PC-9 (cell line): ENCODE measurements around the gene SCN1B. TPM values are rescaled to one million over a fixed set of nuclear protein-coding genes. Genes with fewer than 3 reads are reported as not detected.

Experiments
- BruUV-seq: library from RNA; stranded (reverse); fragments of 400-500 nt; replicated peaks from 2 replicates; lab custom pipeline; 2021; lab: Mats Ljungman, UMichigan
- CTCF ChIA-PET: fragments of 300-600 bp; sonication (Branson Sonifier 250); formaldehyde crosslinking; loops from one replicate; lab custom pipeline; 2022; ENCODE audit warnings: antibody characterized with exemption; lab: Charles Lee
- POLR2A ChIA-PET: fragments of 300-600 bp; sonication (Branson Sonifier 250); formaldehyde crosslinking; loops from one replicate; lab custom pipeline; 2022; ENCODE audit warnings: antibody characterized with exemption; ENCODE audit not compliant: unreplicated experiment; lab: Charles Lee
- DNase-seq, 2 experiments: peaks; one replicate each; pipeline versions ENCODE4 v3.0.0 to v3.0.0-alpha.2; 2015 to 2022; ENCODE audit warnings: mixed read lengths in 1 of 2
- H2AFZ ChIP-seq: fragments of 200-600 bp; sonication (generic); 2 replicates; pipeline ENCODE4 v1.8.1; 2017; ENCODE audit warnings: antibody characterized with exemption
- H3F3A ChIP-seq: fragments of 200-600 bp; sonication (generic); 2 replicates; pipeline ENCODE4 v1.8.1; 2017; ENCODE audit warnings: antibody characterized with exemption, mild to moderate bottlenecking, low read depth; ENCODE audit not compliant: insufficient read depth
- H3K27ac ChIP-seq: fragments of 200-600 bp; sonication (generic); 2 replicates; pipeline ENCODE4 v1.6.1; 2016; ENCODE audit warnings: mixed run types
- H3K27me3 ChIP-seq: fragments of 200-600 bp; sonication (generic); 2 replicates; pipeline ENCODE4 v1.6.1; 2016; ENCODE audit warnings: low read depth, mixed run types; ENCODE audit not compliant: insufficient read depth
- H3K36me3 ChIP-seq: fragments of 200-600 bp; sonication (generic); 2 replicates; pipeline ENCODE4 v1.6.1; 2016; ENCODE audit warnings: low read depth, mixed run types
- H3K4me1 ChIP-seq: fragments of 200-600 bp; sonication (generic); replicated peaks from 2 replicates; pipeline ENCODE4 v1.6.1; 2016; ENCODE audit warnings: mixed run types; ENCODE audit not compliant: insufficient read depth
- H3K4me2 ChIP-seq: fragments of 200-600 bp; sonication (generic); 2 replicates; pipeline ENCODE4 v1.6.1; 2017; ENCODE audit warnings: mixed run types
- H3K4me3 ChIP-seq: fragments of 200-600 bp; sonication (generic); 2 replicates; pipeline ENCODE4 v1.6.1; 2016; ENCODE audit warnings: mixed run types
- H3K79me2 ChIP-seq: fragments of 200-600 bp; sonication (generic); 2 replicates; pipeline ENCODE4 v1.6.1; 2017; ENCODE audit warnings: low read depth, mixed run types
- H3K9me2 ChIP-seq: fragments of 200-600 bp; sonication (generic); 2 replicates; pipeline ENCODE4 v1.8.1; 2017; ENCODE audit warnings: mild to moderate bottlenecking; ENCODE audit not compliant: insufficient read depth
- H3K9me3 ChIP-seq: fragments of 200-600 bp; sonication (generic); 2 replicates; pipeline ENCODE4 v1.8.1; 2016; ENCODE audit warnings: low read depth; ENCODE audit not compliant: insufficient read depth
- H4K20me1 ChIP-seq: fragments of 200-600 bp; sonication (generic); 2 replicates; pipeline ENCODE4 v1.8.1; 2017; ENCODE audit not compliant: insufficient read depth
- CTCF ChIP-seq: fragments of 200-600 bp; sonication (generic); conservative IDR thresholded peaks from 2 replicates; pipeline ENCODE4 v1.6.1; 2017; ENCODE audit warnings: mixed run types, antibody characterized with exemption, mild to moderate bottlenecking, moderate library complexity
- EZH2 ChIP-seq: fragments of 200-600 bp; sonication (generic); IDR thresholded peaks from 2 replicates; pipeline ENCODE4 v1.8.0; 2017; ENCODE audit warnings: antibody characterized with exemption, low read depth
- intact Hi-C: fragments of 100-400 bp; cut with micrococcal nuclease; formaldehyde crosslinking; loops from one replicate; pipeline ENCODE4 v1.10.0; 2022; ENCODE audit not compliant: unreplicated experiment
- total RNA-seq: library from RNA; stranded (reverse); gene quantifications from 2 replicates; pipeline ENCODE4 v1.2.3, GENCODE V29; 2021

SCN1B gene
- total RNA-seq, 1 experiment from 2014 or later = 2.4 TPM

- Histone ChIP-seq H4K20me1 (no peaks in the 10 kb centered on the region), H3K27me3 (no peaks in the 10 kb centered on the region), H3K27ac (peak within 1 kb of the TSS; percentile 65), H3K9me3 (no peaks in the 10 kb centered on the region), H3K36me3 (no peaks in the 10 kb centered on the region), H3K4me1 (peaks cover 32% of the 10 kb centered on the region), H2AFZ (peak within 1 kb of the TSS; percentile 78), H3K4me2 (peak within 1 kb of the TSS; percentile 95), H3K9me2 (no peaks in the 10 kb centered on the region), H3K4me3 (peak within 1 kb of the TSS; percentile 75), H3F3A (peaks cover 29% of the 10 kb centered on the region), H3K79me2 (peaks cover 20% of the 10 kb centered on the region)
- TSS peak; percentile 86 for BruUV-seq
- intact Hi-C loops = no loop called here
- TF ChIP-seq CTCF = no peak
- no peak for TF ChIP-seq EZH2
- DNase-seq = peak; percentile 61 to 92
- ChIA-PET CTCF (interaction anchor here (0.7 kb wide), 1 partner anchor 109 kb away, joined by 5 read pairs; no protein-coding TSS in a partner anchor), POLR2A (no interaction called here)
Observed at GRCh38 chr19:34999498-35000337, 30.6 kb upstream of the SCN1B start, which contains the start of gene GRAMD1A. TSS of gene GRAMD1A (plus strand) at chr19:35000323. CDS start at chr19:35000479, 156 bp downstream.

- no peak overlapping the region for H3K27ac ChIP-seq
- no peaks in the 10 kb centered on the region for H3K9me2 ChIP-seq
- H3K79me2 ChIP-seq = peaks cover 20% of the 10 kb centered on the region
- peaks cover 32% of the 10 kb centered on the region for H3K4me1 ChIP-seq
- peaks cover 31% of the 10 kb centered on the region for H3F3A ChIP-seq
- ChIA-PET CTCF (interaction anchor here (0.7 kb wide), 1 partner anchor 109 kb away, joined by 5 read pairs; no protein-coding TSS in a partner anchor), POLR2A (no interaction called here)
- TF ChIP-seq EZH2 (no peak), CTCF (no peak)
- H4K20me1 ChIP-seq = no peaks in the 10 kb centered on the region
- no peaks in the 10 kb centered on the region for H3K9me3 ChIP-seq
- H3K4me3 ChIP-seq = peak overlapping the region; percentile 75; the same call in 1 of the 2 replicates
- BruUV-seq = no TSS peak
- no peaks in the 10 kb centered on the region for H3K27me3 ChIP-seq
- peak overlapping the region; percentile 92 for H3K4me2 ChIP-seq
- H2AFZ ChIP-seq = no peak overlapping the region; the same call in 1 of the 2 replicates
- DNase-seq = no peak
- intact Hi-C loops = no loop called here
- H3K36me3 ChIP-seq = no peaks in the 10 kb centered on the region
Observed at GRCh38 chr19:35000338-35000646, 30.0 kb upstream of the SCN1B start.

- no peak for DNase-seq
- Histone ChIP-seq H3K9me3 (no peaks in the 10 kb centered on the region), H2AFZ (peak overlapping the region; percentile 39), H3K9me2 (no peaks in the 10 kb centered on the region), H3K79me2 (peaks cover 20% of the 10 kb centered on the region), H3K27ac (no peak overlapping the region), H3K4me2 (peak overlapping the region; percentile 92), H3F3A (peaks cover 37% of the 10 kb centered on the region), H3K27me3 (no peaks in the 10 kb centered on the region), H3K4me1 (peaks cover 35% of the 10 kb centered on the region), H3K36me3 (no peaks in the 10 kb centered on the region), H3K4me3 (peak overlapping the region; percentile 75), H4K20me1 (no peaks in the 10 kb centered on the region)
- no peak for TF ChIP-seq CTCF
- no peak for TF ChIP-seq EZH2
- intact Hi-C loops = no loop called here
- POLR2A ChIA-PET = interaction anchor here (0.5 kb wide), 1 partner anchor 17 kb away, joined by 3 read pairs; no protein-coding TSS in a partner anchor
- BruUV-seq = no TSS peak
- CTCF ChIA-PET = no interaction called here
Observed at GRCh38 chr19:35000647-35001501, 29.4 kb upstream of the SCN1B start.
